GM06990 (cell line): ENCODE results near the gene LZTS3.

Experiments used
- DNase-seq: peaks from one replicate; pipeline ENCODE4 v3.0.0-alpha.2; 2011; ENCODE audit not compliant: insufficient read length; ENCODE audit errors: extremely low read depth
- H3K27me3 ChIP-seq: replicated peaks from 2 replicates; pipeline ENCODE4 v1.6.0; 2011; ENCODE audit warnings: low read length; ENCODE audit not compliant: control insufficient read depth, insufficient read depth
- H3K36me3 ChIP-seq: 2 replicates; pipeline ENCODE4 v1.5.1; 2011; ENCODE audit warnings: low read length; ENCODE audit not compliant: control insufficient read depth, insufficient read depth
- H3K4me3 ChIP-seq: replicated peaks from 2 replicates; pipeline ENCODE4 v1.5.1; 2011; ENCODE audit warnings: low read depth, mild to moderate bottlenecking, control low read depth, low read length
- TF ChIP-seq, protein P1 (sequence below): IDR thresholded peaks from 2 replicates; pipeline ENCODE4 v1.5.1; 2011; ENCODE audit warnings: low read length, control low read depth, mild to moderate bottlenecking, inconsistent platforms; ENCODE audit not compliant: insufficient read depth, poor library complexity, severe bottlenecking

LZTS3 gene

GRCh38 chr20:3134151-3134550, 39.2 kb downstream of the LZTS3 start:
- TF ChIP-seq, protein P1, sequence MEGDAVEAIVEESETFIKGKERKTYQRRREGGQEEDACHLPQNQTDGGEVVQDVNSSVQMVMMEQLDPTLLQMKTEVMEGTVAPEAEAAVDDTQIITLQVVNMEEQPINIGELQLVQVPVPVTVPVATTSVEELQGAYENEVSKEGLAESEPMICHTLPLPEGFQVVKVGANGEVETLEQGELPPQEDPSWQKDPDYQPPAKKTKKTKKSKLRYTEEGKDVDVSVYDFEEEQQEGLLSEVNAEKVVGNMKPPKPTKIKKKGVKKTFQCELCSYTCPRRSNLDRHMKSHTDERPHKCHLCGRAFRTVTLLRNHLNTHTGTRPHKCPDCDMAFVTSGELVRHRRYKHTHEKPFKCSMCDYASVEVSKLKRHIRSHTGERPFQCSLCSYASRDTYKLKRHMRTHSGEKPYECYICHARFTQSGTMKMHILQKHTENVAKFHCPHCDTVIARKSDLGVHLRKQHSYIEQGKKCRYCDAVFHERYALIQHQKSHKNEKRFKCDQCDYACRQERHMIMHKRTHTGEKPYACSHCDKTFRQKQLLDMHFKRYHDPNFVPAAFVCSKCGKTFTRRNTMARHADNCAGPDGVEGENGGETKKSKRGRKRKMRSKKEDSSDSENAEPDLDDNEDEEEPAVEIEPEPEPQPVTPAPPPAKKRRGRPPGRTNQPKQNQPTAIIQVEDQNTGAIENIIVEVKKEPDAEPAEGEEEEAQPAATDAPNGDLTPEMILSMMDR = no peak
- H3K4me3 ChIP-seq = no peak overlapping the region
- no peak for DNase-seq
- no peaks in the 10 kb centered on the region for H3K27me3 ChIP-seq
- H3K36me3 ChIP-seq = no peaks in the 10 kb centered on the region

- Histone ChIP-seq H3K36me3 (no peaks in the 10 kb centered on the region), H3K27me3 (no peaks in the 10 kb centered on the region), H3K4me3 (no peak overlapping the region)
- TF ChIP-seq, protein P1 = no peak
- no peak for DNase-seq
Observed at GRCh38 chr20:3133155-3133554, 40.2 kb downstream of the LZTS3 start.

DNA sequence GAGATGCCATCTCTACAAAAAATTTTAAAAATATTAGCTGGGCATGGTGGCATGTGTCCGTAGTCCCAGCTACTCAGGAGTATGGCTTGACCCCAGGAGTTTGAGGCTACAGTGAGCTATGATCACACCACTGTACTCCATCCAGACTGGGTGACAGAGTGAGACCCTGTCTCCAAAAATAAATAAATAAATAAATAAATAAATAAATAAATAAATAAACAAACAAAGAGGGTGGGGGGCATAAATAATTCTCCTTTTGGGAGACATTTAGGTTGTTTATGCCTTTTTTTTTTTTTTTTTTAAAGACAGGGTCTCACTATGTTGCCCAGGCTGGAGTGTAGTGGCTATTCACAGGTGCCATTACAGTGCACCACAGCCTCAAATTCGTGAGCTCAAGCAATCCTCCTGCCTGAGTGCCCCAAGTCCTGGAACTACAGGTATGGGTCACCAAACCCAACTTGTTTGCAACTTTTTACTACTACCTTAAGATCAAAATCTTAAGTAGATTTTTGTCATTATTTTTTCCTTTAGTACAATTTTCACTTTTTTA, 43.2 kb downstream of the LZTS3 start:
- Histone ChIP-seq H3K36me3 (no peaks in the 10 kb centered on the region), H3K4me3 (no peak overlapping the region), H3K27me3 (no peaks in the 10 kb centered on the region)
- DNase-seq = no peak
- TF ChIP-seq, protein P1 = no peak

DNA sequence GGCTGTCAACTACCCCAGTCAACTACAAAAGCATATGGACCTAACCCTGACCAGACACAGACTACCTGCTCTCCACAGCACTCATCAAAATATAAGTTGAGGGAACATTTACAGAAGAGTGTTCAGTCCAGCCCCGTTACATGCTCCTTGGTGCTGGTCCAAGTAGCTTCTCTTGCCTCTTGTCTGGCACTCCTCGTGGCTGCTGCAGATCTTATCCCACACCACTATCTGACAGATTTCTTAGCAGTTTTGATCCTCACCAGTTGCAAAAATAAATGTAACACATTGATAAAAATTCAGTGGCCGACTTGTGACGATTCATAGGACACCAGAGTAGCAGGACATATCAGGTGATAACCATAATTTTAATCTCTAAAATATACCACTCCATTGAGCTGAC, 44.3 kb downstream of the LZTS3 start:
- TF ChIP-seq, protein P1 = no peak
- Histone ChIP-seq H3K36me3 (no peaks in the 10 kb centered on the region), H3K27me3 (no peaks in the 10 kb centered on the region), H3K4me3 (no peak overlapping the region)
- DNase-seq = no peak

DNA sequence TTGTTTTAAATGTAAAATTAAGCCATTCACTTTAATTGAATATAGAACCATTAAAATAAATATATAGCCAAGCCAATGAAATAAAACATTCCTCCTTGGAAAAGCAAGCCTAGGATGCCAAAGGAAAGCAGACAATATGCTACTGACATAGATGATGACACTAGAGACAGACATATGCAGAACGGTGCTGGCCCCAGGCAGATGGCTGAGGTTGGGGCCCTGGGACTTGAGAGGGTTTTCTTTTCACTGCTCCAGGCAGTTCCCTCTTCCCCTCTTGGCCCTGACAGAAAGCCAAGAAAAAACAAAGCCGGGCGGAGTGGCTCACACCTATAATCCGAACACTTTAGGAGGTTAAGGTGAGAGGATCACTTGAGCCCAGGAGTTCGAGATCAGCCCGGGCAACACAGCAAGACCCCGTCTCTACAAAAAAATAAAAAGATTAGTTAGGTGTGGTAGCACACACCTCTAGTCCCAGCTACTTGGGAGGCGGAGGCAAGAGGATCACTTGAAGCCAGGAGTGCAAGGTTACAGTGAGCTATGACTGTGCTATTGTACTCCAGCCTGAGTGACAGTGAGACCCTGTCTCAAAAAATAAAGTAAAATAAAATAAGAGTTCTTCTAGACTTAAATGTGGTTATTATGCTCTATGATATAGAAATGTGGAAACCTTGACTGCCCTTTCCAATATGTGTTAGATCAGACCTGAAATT, 44.9 kb downstream of the LZTS3 start:
- no peak for DNase-seq
- H3K36me3 ChIP-seq = no peaks in the 10 kb centered on the region
- no peaks in the 10 kb centered on the region for H3K27me3 ChIP-seq
- TF ChIP-seq, protein P1 = no peak
- no peak overlapping the region for H3K4me3 ChIP-seq
